BJ (cell line): ENCODE measurements around the gene LDLRAD4. TPM values are rescaled to one million over a fixed set of nuclear protein-coding genes. Genes with fewer than 3 reads are reported as not detected.
"Not testable (repeated sequence)": the region's sequence is repeated elsewhere in the genome, so short reads cannot be mapped to it uniquely, and the experiment has no call there.

Source experiments
- CTCF ChIA-PET: fragments of 350-600 bp; formaldehyde crosslinking; extraction: SDS; loops from one replicate; lab custom pipeline; 2021; ENCODE audit warnings: antibody characterized with exemption, inconsistent platforms; lab: Yijun Ruan, JAX
- POLR2A ChIA-PET: fragments of 300-600 bp; sonication (Branson Sonifier 250); formaldehyde crosslinking; extraction: SDS; loops from one replicate; lab custom pipeline; 2021; ENCODE audit warnings: antibody characterized with exemption; lab: Charles Lee
- DNase-seq: peaks from one replicate; pipeline ENCODE4 v3.0.0-alpha.2; 2011; ENCODE audit warnings: low read depth
- H3K27me3 ChIP-seq: 2 replicates; pipeline ENCODE4 v1.6.0; 2011; ENCODE audit warnings: low read length; ENCODE audit not compliant: control insufficient read depth, insufficient read depth
- H3K36me3 ChIP-seq: 2 replicates; pipeline ENCODE4 v1.5.1; 2011; ENCODE audit warnings: low read length; ENCODE audit not compliant: control insufficient read depth, insufficient read depth
- H3K4me3 ChIP-seq: 2 replicates; pipeline ENCODE4 v1.5.1; 2011; ENCODE audit warnings: low read depth, mild to moderate bottlenecking, control low read depth, low read length
- polyA plus RNA-seq: library from polyadenylated mRNA; depleted of rRNA; stranded (reverse); fragments of >200 nt; gene quantifications from 2 replicates; pipeline ENCODE4 v1.2.3, GENCODE V29; 2011
- TF ChIP-seq, protein P1 (sequence below): IDR thresholded peaks from 2 replicates; pipeline ENCODE4 v1.5.1; 2011; ENCODE audit warnings: low read depth, mild to moderate bottlenecking, control low read depth, inconsistent platforms, low read length, moderate library complexity; ENCODE audit not compliant: insufficient read depth

LDLRAD4 gene
- polyA plus RNA-seq, 1 experiment, result not detected

- TF ChIP-seq, protein P1, sequence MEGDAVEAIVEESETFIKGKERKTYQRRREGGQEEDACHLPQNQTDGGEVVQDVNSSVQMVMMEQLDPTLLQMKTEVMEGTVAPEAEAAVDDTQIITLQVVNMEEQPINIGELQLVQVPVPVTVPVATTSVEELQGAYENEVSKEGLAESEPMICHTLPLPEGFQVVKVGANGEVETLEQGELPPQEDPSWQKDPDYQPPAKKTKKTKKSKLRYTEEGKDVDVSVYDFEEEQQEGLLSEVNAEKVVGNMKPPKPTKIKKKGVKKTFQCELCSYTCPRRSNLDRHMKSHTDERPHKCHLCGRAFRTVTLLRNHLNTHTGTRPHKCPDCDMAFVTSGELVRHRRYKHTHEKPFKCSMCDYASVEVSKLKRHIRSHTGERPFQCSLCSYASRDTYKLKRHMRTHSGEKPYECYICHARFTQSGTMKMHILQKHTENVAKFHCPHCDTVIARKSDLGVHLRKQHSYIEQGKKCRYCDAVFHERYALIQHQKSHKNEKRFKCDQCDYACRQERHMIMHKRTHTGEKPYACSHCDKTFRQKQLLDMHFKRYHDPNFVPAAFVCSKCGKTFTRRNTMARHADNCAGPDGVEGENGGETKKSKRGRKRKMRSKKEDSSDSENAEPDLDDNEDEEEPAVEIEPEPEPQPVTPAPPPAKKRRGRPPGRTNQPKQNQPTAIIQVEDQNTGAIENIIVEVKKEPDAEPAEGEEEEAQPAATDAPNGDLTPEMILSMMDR, result no peak
- Histone ChIP-seq H3K4me3 (no peak overlapping the region), H3K27me3 (no peaks in the 10 kb centered on the region), H3K36me3 (no peaks in the 10 kb centered on the region)
- ChIA-PET CTCF (no interaction called here), POLR2A (no interaction called here)
- peak; percentile 17 for DNase-seq
Observed at GRCh38 chr18:13336841-13337240, 118.3 kb downstream of the LDLRAD4 start.

- ChIA-PET CTCF (no interaction called here), POLR2A (no interaction called here)
- Histone ChIP-seq H3K27me3 (no peaks in the 10 kb centered on the region), H3K4me3 (no peak overlapping the region), H3K36me3 (no peaks in the 10 kb centered on the region)
- no peak for DNase-seq
- TF ChIP-seq, protein P1, result no peak
Observed at GRCh38 chr18:13337369-13337768, 118.8 kb downstream of the LDLRAD4 start.

DNA sequence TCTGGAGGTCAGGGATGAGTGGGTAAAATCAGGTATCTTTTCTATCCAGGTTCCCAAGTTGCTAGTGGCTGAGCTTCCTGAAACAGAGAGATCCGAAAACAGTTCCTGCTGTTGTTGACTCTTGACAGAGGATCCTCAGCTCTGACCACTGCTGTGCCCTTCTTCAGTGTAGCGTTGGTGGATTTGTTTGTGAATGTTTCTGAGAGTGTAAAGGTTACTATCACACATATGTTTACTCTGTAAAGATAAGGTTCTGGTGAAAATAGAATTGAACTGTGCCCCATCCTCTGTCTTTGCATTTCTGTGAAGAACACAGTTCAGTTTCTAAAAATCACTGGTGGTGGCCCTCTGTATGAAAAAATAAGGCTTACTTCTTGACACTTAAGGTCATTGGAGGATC, 119.8 kb downstream of the LDLRAD4 start:
- ChIA-PET CTCF (no interaction called here), POLR2A (no interaction called here)
- no peaks in the 10 kb centered on the region for H3K36me3 ChIP-seq
- no peak overlapping the region for H3K4me3 ChIP-seq
- H3K27me3 ChIP-seq, result no peaks in the 10 kb centered on the region
- TF ChIP-seq, protein P1, result no peak
- no peak for DNase-seq

DNA sequence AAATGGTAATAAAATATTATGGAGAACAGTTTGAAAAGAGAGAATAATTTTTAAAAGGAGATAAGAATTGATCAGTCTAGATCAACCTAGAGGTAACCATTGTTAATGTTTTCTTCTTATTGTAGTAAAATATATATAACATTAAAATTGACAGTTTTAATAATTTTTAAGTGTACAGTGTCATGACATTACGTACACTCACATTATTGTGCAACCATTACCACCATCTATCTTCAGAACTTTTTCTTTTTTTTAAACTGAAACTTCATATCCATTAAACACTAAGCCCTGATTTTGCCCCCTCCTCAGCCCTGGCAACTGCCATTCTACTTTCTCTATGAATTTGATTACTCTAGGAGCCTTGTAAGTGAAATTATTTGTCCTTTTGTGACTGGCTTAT, 121.1 kb downstream of the LDLRAD4 start:
- ChIA-PET POLR2A (no interaction called here), CTCF (no interaction called here)
- no peak for DNase-seq
- H3K36me3 ChIP-seq, result no peaks in the 10 kb centered on the region
- no peaks in the 10 kb centered on the region for H3K27me3 ChIP-seq
- TF ChIP-seq, protein P1, result no peak
- H3K4me3 ChIP-seq, result no peak overlapping the region

- H3K27me3 ChIP-seq, CTCF ChIA-PET, H3K36me3 ChIP-seq, DNase-seq, H3K4me3 ChIP-seq, POLR2A ChIA-PET: not testable (repeated sequence)
Observed at GRCh38 chr18:13346449-13346848, 127.9 kb downstream of the LDLRAD4 start.
